ENCODE data around the gene XCL1.
"Not testable (repeated sequence)": the region's sequence is repeated elsewhere in the genome, so short reads cannot be mapped to it uniquely, and the experiment has no call there.

DNA sequence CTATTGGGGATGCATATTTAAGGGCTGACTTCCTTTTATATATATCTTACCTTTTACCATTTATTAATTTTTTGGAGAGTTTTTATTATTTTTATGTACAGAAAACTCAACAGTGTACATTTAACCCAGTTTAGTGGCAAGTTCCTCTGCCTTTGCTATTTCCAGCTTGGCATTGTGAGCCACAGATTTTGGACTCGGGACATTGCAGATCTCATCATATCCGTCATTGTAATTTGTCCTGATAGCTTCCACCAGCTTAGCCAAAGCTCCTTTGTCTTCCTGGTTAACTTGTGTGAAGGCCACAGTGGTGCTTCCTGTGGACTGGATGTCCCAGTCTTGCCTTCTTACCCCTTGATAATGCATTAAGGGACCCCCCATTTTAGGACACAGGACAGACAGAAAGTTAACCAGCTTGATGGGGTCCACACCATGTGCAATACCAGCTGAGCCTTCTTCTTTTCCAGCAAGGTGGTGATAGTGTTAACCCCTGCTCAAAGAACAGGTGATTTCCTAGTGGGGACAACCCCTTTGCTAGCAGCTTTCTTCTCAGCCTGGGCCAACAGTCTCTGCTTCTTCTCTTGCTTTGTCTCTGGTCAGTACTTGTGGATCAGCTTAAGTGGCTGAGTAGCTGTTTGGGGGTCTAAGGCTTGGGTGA, 2.3 kb downstream of the XCL1 start:
- not testable (repeated sequence) for TF ChIP-seq EZH2 (IDR thresholded peaks at IDR 0.05; ENCODE audit: insufficient read depth, poor library complexity, severe bottlenecking); EZH2phosphoT487 (IDR thresholded peaks at IDR 0.05; ENCODE audit: insufficient read depth, low read depth)
